HG02571 (cell line): Measurements from ENCODE around the gene DSG3.

Experiments used
- ATAC-seq: cut with Tn5 transposase; IDR thresholded peaks from one replicate; pipeline ENCODE4 v1.9.1; 2021; ENCODE audit warnings: mild to moderate bottlenecking, moderate library complexity; ENCODE audit not compliant: unreplicated experiment

The DSG3 gene

GRCh38 chr18:31512203-31512764, 64.7 kb downstream of the DSG3 start:
- no peak for ATAC-seq

DNA sequence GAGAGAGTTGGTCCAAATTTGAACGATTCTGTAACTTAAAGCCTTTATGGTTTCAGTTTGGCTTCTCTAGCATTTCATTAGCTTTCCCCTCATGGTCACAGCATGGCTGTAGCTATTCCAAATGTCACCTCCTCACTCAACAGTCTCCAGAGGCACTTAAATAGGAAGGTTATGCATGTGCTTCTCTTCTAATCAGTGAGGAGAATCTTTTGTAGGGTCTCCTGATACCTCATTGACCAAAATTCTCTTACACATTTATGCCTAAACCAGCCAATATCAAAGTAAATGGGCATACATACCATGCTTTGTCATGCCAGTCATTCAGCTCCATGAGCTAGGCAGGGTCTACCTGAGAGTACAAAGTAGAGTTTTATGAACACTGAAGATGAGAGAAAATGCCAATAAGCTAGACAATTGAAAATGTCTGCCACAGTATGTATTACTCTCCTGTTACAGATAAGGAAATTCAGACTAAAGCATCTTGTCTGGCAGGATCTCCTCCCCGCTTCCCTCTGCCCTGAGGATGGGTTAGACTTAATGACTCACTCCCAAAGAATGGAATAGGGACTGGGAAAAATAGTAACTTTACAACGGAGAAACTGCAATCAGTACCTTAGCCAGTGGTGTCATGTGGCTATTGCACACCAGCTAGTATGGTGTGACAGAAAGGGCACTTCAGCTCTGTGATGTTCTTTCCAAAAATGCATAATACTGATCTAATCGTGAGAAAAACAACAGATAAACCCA, 65.8 kb downstream of the DSG3 start:
- ATAC-seq, result no peak

DNA sequence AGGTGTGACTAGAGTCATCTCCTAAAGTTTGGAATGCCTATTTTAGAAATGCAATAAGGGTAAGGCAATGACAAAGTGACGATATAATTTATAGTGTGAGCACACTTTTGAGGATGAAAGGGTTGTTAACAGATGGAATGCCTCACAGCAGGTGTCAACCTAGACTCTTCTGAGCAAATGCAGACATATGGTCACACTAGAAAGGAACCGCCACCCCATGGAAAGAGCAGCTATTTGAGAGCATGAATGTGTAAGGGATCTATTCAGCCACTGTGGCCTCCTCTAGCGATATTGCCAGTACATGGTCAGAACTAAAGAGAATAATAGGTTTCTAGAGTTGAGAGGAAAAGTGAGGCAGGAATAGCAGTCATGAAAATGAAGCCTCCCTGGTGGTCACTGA, 68.9 kb downstream of the DSG3 start:
- no peak for ATAC-seq

- no peak for ATAC-seq
Observed at GRCh38 chr18:31526374-31526773, 78.8 kb downstream of the DSG3 start.
